HG03097 (cell line): ENCODE measurements around the gene FOXA1.

Experiments used
- ATAC-seq: cut with Tn5 transposase; IDR thresholded peaks from one replicate; pipeline ENCODE4 v1.9.1; 2021; ENCODE audit not compliant: unreplicated experiment, low FRiP score

Gene FOXA1

GRCh38 chr14:37602605-37603453, 7.8 kb upstream of the FOXA1 start:
- no peak for ATAC-seq

- ATAC-seq = no peak
These were observed 6.8 kb upstream of the FOXA1 start for GRCh38 chr14:37601865-37602264.

DNA sequence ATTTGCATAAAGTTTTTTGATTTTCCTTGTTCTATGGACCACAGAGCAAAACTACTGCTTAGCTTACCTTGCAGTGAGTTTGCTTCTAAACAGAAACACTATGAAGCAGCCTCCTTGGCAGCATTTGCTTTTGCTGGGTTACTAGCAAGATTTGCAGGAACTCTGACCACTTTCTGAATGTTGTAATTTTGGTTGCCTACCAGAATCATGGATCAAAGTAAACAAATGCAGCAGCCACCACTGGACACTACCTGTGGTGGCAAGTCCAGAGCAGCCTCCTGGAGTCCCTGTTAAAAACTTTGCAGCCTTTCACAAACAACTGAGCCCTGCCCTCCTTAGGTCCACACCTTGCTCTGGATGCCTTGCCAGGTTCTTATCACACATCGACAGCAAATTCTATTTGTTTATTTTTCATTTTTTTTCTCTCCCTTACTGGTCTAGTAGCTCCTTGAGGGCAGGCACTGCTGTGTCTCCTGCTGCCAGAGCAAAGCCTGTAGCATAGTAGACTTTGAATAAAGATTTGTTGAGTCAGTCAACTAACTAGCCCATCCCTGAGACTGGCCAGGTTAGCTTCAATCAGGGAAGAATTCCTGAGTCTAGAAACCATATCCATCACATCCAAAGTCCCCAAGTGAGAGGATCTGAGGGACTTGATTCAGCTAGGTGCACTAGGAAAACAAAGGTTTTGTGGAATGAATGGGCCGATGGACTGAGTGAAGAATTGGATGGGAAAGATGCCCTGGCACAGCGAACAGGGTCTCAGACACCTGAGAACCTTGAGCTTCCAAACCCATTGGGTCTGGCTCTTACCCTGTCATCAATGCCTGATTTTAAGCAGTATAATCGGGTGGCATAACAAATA, 6.1 kb upstream of the FOXA1 start:
- ATAC-seq = no peak

DNA sequence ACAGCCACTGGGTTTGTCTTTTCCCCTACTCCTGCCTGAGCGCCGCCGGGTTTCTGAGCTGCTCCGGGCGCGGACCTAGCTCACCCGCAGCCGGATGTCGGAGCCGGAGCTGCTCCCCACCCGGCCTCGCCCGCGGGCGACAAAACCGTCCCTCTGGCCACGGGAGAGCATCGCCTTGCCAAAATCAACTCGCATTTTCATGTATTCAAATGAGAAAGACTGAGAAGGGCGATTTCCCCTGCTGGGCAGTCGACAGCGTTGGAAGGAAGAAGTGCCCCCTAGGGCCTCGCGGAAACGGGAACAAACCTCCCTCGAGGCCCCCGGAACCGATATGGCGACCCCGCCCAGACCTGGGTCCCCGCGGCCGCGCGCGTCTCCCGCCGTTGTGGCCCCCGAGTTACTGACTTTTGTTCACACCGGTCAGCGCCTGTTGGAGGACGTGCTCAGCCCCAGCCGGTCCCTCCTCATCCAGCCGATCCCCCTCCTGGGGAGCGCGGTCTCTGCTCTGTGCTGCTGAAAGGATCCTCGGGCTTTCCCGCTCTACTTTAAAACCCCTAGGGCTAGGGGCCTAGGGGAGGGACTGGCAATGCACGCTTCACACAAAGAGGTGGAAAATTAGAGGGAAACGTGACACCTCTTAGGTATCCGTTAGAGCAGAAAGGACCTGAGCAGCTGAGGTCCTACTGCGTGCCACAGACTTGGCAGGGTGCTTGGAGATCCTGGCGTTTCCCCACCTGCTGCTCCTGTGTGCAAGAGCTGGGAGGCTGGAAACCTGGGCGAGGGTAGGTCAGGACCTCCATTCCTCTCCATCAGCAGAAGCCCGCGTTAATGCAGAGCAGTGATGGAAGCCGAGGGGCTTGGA, 4.7 kb upstream of the FOXA1 start:
- no peak for ATAC-seq

DNA sequence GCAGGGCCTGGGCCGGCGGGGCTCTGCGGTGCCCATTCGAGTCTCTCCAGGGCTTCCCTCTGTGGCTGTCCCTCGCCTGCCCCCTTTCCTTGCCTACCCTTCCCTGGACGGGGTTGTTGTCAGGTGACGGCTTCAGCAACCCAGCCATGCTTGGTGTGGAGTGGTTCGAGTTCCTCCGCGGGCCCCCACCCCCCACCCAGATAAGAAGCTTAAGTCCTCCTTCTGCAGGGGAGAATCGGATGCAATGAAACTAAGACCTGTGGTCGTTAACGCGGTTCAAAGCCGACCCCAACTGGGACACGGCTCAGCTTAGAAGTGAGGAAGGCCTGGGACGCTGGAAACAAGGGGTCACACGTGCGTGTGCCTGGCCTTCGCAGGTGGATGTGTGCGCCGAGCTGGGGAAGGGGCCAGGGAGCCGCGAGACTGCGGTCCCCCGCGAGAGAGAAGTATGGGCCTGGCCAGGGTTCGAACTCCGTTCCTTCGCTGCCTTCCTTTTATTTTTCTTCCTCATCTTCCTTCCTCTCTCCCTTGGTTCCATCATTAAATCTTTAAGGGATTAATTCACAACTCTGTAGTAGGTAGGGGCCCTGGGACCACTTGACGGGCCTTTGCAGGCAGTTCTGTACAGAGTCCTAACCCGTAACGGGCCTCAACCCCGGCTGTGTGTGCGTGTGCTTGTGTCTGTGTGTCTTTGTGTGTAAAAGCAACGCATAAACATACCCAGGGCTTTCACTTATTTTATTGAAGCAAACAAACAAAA, 3.9 kb upstream of the FOXA1 start:
- no peak for ATAC-seq

DNA sequence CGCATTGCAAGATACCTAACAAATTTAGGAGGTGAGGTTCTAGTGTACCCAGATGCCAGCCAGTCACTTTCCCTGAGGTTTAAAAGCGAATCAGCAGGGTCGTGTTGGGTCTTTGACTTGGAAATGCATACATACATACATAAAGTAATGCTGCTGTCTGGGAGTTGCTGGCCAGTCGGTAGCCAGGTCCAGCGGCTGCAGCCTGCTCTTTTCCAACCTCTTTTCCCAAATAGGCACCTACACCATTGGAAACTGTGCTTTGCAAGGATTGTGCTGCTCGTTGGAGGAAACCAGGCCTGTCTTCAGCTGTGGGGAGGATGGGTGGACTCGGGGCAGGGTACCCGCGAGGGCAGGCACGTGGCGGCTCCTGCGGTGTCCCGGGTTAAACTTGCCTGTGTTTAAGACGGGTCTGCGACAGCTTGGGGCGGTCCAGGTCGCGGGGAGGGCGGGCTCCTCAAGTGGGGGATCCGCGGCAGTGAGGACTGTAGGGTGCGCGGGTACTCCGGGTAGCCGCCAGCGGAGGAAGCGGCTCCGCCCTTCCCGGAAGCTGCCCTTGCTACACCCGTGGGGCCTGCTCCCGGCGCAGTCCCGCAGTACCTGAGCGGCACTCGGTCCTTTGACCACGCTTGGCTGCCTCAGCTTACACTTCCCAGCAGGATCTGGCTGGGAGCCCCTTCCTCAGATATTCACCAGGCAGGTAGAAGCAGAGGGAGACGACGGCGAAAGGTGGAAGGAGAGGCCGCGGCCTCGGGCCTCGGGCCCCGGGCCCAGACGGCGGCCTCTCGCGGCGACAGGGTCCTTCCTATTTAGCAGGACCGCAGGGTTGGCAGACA, 3.1 kb upstream of the FOXA1 start:
- ATAC-seq = no peak

DNA sequence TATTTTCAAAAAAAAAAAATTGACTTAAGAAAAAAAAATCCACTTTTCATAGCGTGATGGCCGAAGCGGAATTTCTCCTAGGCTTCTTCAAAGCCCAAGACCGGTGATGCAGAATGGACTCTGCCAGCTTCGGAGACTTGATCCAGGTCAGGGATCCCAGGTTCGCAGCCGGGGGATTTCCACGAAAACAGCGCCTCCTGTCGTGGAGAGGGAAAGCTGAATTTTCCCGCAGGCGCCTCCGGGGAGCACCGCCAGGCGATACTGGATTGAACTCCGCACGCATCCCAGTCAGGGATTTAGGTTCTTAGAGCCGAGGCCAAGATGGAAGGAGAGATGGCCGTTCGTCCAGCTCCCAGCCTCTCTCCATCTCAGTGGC, 2.5 kb upstream of the FOXA1 start:
- ATAC-seq = no peak

DNA sequence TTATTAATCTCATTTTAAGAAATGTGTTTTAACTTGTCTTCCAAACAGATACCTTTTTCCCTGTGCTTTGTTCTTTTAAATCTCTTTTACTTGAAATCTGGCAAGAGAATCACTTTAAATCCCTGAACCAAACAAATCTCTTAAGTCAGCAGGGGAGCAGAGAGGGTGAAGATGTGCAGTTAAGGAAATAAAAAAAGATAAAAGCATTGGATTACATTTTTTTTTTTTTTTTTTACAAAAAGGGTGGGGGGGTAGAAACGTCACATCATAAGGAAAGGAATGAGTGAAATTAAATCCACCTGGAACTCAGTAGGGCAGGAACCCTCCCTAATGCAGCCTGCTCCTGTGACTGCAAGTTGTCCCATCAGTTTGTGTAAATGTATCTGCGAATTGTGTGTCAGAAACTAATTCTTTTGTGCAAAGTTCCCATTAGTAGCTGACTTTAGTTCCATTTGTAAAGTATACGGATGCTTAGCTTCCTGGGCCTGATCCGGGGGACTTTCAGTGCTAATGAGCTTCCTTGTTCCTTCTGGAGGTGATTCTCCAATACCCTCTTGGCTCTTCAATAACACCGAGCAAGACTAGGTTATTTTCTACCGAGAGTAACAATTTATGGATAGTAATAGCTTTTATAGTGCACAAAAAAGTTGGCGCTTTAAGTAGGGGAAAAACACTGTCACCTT, 1.9 kb upstream of the FOXA1 start:
- no peak for ATAC-seq

DNA sequence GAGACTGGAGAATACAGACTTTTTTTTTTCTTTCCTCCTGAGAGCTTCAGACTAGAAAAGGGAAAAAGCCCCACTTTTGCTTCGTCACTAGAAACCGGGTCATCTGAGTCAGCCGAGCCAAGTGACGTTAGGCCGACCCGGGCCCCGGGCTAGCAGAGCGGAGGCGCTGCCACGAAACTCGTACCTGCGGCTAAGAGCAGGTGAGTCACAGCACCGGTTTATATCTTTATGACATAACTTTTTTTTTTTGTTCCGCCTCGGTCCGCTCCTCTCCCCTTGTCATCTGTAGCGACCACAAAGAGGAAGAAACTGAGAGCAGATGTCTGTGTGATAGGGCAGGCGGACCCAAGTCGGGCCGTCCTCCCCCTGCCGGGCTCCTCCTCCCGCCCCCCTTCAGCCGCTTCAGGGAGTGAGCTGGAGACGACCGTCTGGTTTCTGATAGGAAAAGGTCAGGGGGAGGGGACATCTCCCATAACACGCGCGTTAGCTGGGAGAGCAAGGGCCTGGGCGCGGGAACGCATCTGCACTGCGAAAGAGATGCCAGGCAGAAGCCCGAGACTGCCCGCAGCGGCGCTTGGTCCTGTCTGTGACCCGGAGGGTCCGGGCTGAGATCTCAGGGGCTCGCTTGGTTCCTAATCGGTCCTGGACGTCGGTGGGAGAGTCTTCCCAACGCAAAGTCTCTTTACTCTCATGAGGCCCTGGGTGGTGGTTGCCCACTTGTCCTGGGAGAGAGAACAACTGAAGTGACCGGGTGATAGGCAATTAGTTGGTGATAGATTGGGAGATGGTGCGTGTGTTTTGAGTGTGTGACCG, 966 bp upstream of the FOXA1 start:
- peak; percentile 64 for ATAC-seq

GRCh38 chr14:37594238-37594970, 645 bp downstream of the FOXA1 start:
- ATAC-seq = no peak

GRCh38 chr14:37593511-37594237, 1.4 kb downstream of the FOXA1 start:
- no peak for ATAC-seq

DNA sequence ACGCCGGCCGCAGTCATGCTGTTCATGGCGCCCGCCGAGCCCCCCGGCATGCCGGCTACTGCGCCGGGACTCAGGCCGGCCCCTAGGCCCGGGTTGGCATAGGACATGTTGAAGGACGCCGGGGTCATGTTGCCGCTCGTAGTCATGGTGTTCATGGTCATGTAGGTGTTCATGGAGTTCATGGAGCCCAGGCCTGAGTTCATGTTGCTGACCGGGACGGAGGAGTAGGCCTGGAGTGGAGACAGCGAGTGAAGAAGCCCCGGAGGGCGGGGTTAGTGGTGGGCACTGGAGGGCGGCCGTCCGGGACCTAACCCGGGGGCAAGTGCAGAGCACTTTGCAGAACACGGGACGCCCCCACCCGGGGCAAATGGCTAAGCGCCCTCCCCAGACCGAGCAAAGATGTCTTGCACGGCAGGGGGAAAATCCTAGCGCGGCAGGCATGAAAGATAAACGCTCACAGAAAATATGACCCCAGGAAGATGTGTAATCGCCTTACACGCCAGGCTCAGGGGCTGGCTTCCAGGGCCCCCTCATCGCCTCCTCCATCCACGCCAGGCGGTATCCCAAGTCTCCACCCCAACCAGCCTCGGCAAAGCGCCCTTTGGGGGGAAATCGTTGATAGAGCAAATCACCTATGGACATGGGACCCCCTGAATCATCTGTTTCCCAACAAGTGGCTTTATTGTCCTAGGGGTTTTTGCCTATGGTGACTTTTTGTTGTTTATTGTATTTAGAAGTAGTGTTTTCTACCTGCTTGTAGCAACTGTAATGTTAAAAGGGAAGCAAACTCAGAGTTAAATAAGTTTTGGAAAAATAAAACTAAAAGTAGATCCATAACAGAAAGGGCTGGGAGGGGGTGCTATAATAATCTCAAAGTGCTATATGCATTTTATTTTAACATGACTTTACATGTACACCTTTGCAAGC, 2.3 kb downstream of the FOXA1 start:
- ATAC-seq = no peak

DNA sequence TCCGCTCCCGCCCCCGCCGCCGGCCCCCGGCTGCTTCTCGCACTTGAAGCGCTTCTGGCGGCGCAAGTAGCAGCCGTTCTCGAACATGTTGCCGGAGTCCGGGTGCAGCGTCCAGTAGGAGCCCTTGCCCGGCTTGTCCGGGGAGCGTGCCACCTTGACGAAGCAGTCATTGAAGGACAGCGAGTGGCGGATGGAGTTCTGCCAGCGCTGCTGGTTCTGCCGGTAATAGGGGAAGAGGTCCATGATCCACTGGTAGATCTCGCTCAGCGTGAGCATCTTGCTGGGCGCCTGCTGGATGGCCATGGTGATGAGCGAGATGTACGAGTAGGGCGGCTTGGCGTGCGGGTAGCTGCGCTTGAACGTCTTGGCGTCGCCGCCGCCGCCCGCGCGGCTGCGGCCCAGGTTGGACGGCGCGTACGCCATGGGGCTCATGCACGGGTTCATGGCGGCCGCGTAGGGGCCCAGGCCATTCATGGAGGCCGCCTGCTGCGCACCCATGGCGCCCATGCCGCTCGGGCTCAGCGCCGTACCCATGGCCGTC, 3.0 kb downstream of the FOXA1 start:
- no peak for ATAC-seq

DNA sequence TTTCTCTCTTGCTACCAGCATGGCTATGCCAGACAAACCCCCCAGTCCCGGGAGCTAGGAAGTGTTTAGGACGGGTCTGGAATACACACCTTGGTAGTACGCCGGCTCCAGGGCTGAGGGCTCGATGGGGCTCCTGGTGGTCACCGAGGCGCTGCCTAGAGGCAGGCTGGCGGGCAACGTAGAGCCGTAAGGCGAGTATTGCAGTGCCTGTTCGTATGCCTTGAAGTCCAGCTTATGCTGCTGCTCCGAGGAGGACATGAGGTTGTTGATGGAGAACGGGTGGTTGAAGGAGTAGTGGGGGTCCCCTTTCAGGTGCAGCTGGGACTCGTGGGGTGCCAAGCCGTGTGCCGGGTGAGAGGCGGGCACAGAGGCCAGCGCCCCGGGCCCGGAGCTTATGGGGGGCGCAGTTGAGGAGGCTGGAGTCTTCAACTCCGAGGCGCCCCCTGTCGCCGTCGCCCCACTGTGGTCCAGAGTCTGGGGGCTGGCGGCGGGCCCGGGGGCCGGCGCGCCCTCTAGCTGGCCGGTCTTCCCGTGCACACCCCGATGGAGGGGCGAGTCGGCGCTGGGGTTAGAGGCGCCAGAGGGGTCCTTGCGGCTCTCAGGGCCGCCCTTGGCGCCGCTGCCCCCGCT, 3.6 kb downstream of the FOXA1 start:
- no peak for ATAC-seq
